K562 (cell line): ENCODE measurements around the gene FAM83D. TPM values are rescaled to one million over a fixed set of nuclear protein-coding genes. Genes with fewer than 3 reads are reported as not detected.

Experiments used
- E2F4 ChIP-seq: sonication (generic); formaldehyde crosslinking; IDR thresholded peaks from 2 replicates; pipeline ENCODE4 v1.8.0; 2022; ENCODE audit warnings: mild to moderate bottlenecking, low read depth, missing genetic modification reagents
- FOSL1 ChIP-seq: fragments of 200-800 bp; sonication (Bioruptor generic); conservative IDR thresholded peaks from 2 replicates; pipeline ENCODE4 v1.6.1; 2016; ENCODE audit warnings: missing genetic modification characterization, missing compliant biosample characterization
- HNRNPK ChIP-seq: fragments of 200-400 bp; formaldehyde crosslinking; IDR thresholded peaks from one replicate; pipeline ENCODE4 v1.6.1; 2018; ENCODE audit warnings: mild to moderate bottlenecking, low read depth, low read length; ENCODE audit not compliant: poor library complexity, severe bottlenecking
- MGA ChIP-seq: fragments of 450-650 bp; IDR thresholded peaks from 2 replicates; pipeline ENCODE4 v1.6.1; 2016; ENCODE audit warnings: mild to moderate bottlenecking, moderate library complexity
- NFRKB ChIP-seq: fragments of 450-650 bp; IDR thresholded peaks from 2 replicates; pipeline ENCODE4 v1.6.1; 2016; ENCODE audit warnings: low read depth
- NR1H2 ChIP-seq: sonication (generic); formaldehyde crosslinking; IDR thresholded peaks from 2 replicates; pipeline ENCODE4 v1.4.0; 2020; ENCODE audit warnings: mild to moderate bottlenecking, missing genetic modification reagents
- NR2C2 ChIP-seq, 2 experiments: fragments of 200-800 bp in 1 of 2; sonication (Bioruptor generic) in 1 of 2; sonication (generic) in 1 of 2; formaldehyde crosslinking in 1 of 2; IDR thresholded peaks; 2 replicates each; pipeline versions ENCODE4 v1.6.1 to v1.8.0; 2016 to 2022; ENCODE audit warnings: mild to moderate bottlenecking in 1 of 2, missing compliant biosample characterization in 1 of 2, missing genetic modification characterization in 1 of 2, missing genetic modification reagents in 1 of 2
- POLR2B ChIP-seq: fragments of 450-650 bp; IDR thresholded peaks from 2 replicates; pipeline ENCODE4 v1.6.1; 2018; ENCODE audit warnings: low read depth; ENCODE audit not compliant: partially characterized antibody
- SP1 ChIP-seq: sonication (generic); formaldehyde crosslinking; IDR thresholded peaks from 2 replicates; pipeline ENCODE4 v1.8.1; 2022; ENCODE audit warnings: mild to moderate bottlenecking, missing genetic modification reagents
- ZBTB43 ChIP-seq: sonication (generic); formaldehyde crosslinking; IDR thresholded peaks from 2 replicates; pipeline ENCODE4 v1.8.0; 2023; ENCODE audit warnings: mild to moderate bottlenecking, missing genetic modification reagents
- ZNF12 ChIP-seq: sonication (generic); formaldehyde crosslinking; IDR thresholded peaks from 2 replicates; pipeline ENCODE4 v1.4.0; 2020; ENCODE audit warnings: mild to moderate bottlenecking, missing genetic modification reagents
- ZNF174 ChIP-seq: fragments of 250-450 bp; sonication (Bioruptor Pico); IDR thresholded peaks from 2 replicates; pipeline ENCODE4 v1.4.0; 2020; ENCODE audit warnings: mild to moderate bottlenecking
- ZNF717 ChIP-seq: fragments of 250-450 bp; sonication (Bioruptor Pico); IDR thresholded peaks from 2 replicates; pipeline ENCODE4 v1.5.0; 2021
- polyA plus RNA-seq, 8 experiments: library from polyadenylated mRNA; depleted of rRNA in 4 of 8; stranded (reverse) in 5 of 8; unstranded in 3 of 8; fragments of >200 nt; fragmentation: Nextera tagmentation in 2 of 8; fragmentation: Illumina TruSeq in 1 of 8; extraction: Ambion mirVana in 2 of 8; extraction: Trizol in 1 of 8; gene quantifications; 2 replicates each; pipeline versions ENCODE4 v1.2.1 to v1.2.3, GENCODE V29; 2011 to 2014; ENCODE audit warnings: inconsistent platforms in 1 of 8, missing spikeins in 1 of 8
- total RNA-seq, 7 experiments: library from RNA; depleted of rRNA in 6 of 7; stranded (reverse); fragments of >200 nt in 6 of 7; fragmentation: Illumina TruSeq in 2 of 7; extraction: Trizol in 2 of 7; gene quantifications; 2 replicates each; pipeline versions ENCODE4 v1.2.1 to v1.2.3, GENCODE V29; 2011 to 2021; ENCODE audit warnings: low replicate concordance in 1 of 7

The FAM83D gene
- total and polyA plus RNA-seq, 9 of the 15 experiments (the other 6 are each of a cell fraction or from before 2014, with no cell fraction given): 8.2 to 66.1 (median 43.5) TPM

- TF ChIP-seq NR1H2 (CRISPR knock-in tag) (no peak), ZNF717 (CRISPR knock-in tag) (no peak), ZBTB43 (CRISPR knock-in tag) (no peak), ZNF12 (CRISPR knock-in tag) (no peak), MGA (peak; percentile 94), POLR2B (no peak), E2F4 (CRISPR knock-in tag) (peak; percentile 68; the same call in 1 of the 2 replicates), SP1 (CRISPR knock-in tag) (peak; percentile 97), FOSL1 (tag) (no peak), HNRNPK (no peak), NFRKB (no peak), ZNF174 (no peak), NR2C2 (CRISPR knock-in tag; IDR thresholded peaks at IDR 0.05) (peak; percentile 97), NR2C2 (tag; IDR thresholded peaks at IDR 0.05) (peak; percentile 99)
Observed at GRCh38 chr20:38962044-38962927, 36.1 kb downstream of the FAM83D start, which contains the start of gene DHX35 (continued).
